Activated naive CD8-positive, alpha-beta T cell treated with anti-CD3 and anti-CD28 coated beads, Interleukin-2, amount 50 U/mL, for 16 hours (primary cell): Measurements from ENCODE around the gene COLEC12.

Experiments used
- DNase-seq: peaks from one replicate; pipeline ENCODE4 v3.0.0-alpha.2; 2020; ENCODE audit warnings: low read depth, low spot score

The COLEC12 gene

GRCh38 chr18:500632-501405 is at the start of gene COLEC12:
COLEC12 (minus strand) TSS chr18:500701; CDS start chr18:500514, 187 bp downstream.
- no peak for DNase-seq

GRCh38 chr18:549967-550366 is 49.5 kb upstream of the COLEC12 start:
- no peak for DNase-seq

GRCh38 chr18:543447-544078 is 43.1 kb upstream of the COLEC12 start:
- no peak for DNase-seq

- DNase-seq = no peak
Observed at GRCh38 chr18:533995-534601, 33.6 kb upstream of the COLEC12 start.

GRCh38 chr18:532632-533031 is 32.1 kb upstream of the COLEC12 start:
- no peak for DNase-seq

- no peak for DNase-seq
Observed at GRCh38 chr18:532018-532417, 31.5 kb upstream of the COLEC12 start.

- no peak for DNase-seq
Observed at GRCh38 chr18:527146-527545, 26.6 kb upstream of the COLEC12 start.

- no peak for DNase-seq
Observed at GRCh38 chr18:526681-527080, 26.2 kb upstream of the COLEC12 start.

GRCh38 chr18:525036-525797 is 24.7 kb upstream of the COLEC12 start:
- no peak for DNase-seq

GRCh38 chr18:524466-524865 is 24.0 kb upstream of the COLEC12 start:
- DNase-seq = no peak

GRCh38 chr18:523561-523960 is 23.1 kb upstream of the COLEC12 start:
- DNase-seq = no peak

GRCh38 chr18:519019-519879 is 18.7 kb upstream of the COLEC12 start:
- no peak for DNase-seq

GRCh38 chr18:518081-518480 is 17.6 kb upstream of the COLEC12 start:
- no peak for DNase-seq

GRCh38 chr18:515838-516237 is 15.3 kb upstream of the COLEC12 start:
- no peak for DNase-seq

- DNase-seq = no peak
Observed at GRCh38 chr18:515156-515815, 14.8 kb upstream of the COLEC12 start.

- DNase-seq = no peak
Observed at GRCh38 chr18:513826-514530, 13.5 kb upstream of the COLEC12 start.

GRCh38 chr18:512957-513356 is 12.5 kb upstream of the COLEC12 start:
- no peak for DNase-seq

GRCh38 chr18:508835-509234 is 8.3 kb upstream of the COLEC12 start:
- DNase-seq = no peak

GRCh38 chr18:507636-508035 is 7.1 kb upstream of the COLEC12 start:
- no peak for DNase-seq

- DNase-seq = no peak
Observed at GRCh38 chr18:506801-507200, 6.3 kb upstream of the COLEC12 start.
